Fibroblast of peridontal ligament (primary cell): ENCODE data around the gene MYBBP1A.
A peak's percentile ranks its signal among the peaks of the same experiment; 100 is the strongest.
"Not testable (repeated sequence)": the region's sequence is repeated elsewhere in the genome, so short reads cannot be mapped to it uniquely, and the experiment has no call there.

Experiments
- DNase-seq: peaks from one replicate; pipeline ENCODE4 v3.0.0-alpha.2; 2010; ENCODE audit errors: extremely low read depth

The MYBBP1A gene

GRCh38 chr17:4554997-4555799 is at the start of gene MYBBP1A:
TSS of gene MYBBP1A (minus strand) at chr17:4555384. CDS start at chr17:4555324, 60 bp downstream.
- peak; percentile 93 for DNase-seq

GRCh38 chr17:4604736-4605135 is 49.6 kb upstream of the MYBBP1A start:
- DNase-seq: not testable (repeated sequence)

DNA sequence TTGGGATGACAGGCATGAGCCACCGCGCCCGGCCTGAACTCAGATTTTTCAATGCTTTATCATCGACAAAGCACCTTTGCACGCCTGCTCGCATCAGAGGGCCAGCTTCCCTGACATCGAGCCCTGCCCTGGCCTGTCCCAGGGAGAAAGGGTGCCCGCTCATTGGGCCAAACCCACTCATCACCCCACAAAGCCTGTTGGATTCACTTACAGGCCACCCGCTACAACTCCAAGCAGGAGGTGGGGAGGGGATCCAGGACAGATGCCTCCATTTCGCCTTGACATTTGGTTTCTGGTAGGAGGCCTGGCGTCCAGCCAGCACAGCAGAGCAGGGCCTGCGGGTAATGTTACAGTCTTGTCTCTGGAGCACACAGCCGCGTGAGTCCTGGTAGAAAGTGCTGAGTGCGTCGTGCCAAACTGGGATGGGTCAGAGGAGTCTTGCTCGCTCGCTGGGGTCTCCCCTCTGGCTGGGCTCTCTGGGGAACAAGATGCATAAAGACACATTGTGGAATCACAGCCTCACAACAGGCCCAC is 49.0 kb upstream of the MYBBP1A start:
- DNase-seq: peak; percentile 79

DNA sequence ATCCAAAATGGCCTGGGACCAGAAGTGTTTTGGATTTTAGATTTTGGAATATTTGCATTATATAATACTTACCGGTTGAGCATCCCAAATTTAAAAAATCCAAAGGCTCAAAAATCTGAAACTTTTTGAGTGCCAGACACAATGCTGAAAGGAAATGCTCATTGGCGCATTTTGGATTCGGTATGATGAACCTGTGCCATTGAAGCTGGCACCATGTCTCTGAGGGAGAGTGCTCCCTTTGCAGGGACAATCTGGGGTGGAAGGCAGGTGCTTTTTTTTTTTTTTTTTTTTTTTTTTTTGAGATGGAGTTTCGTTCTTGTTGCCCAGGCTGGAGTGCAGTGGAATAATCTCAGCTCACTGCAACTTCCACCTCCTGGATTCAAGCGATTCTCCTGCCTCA is 46.9 kb upstream of the MYBBP1A start:
- no peak for DNase-seq

GRCh38 chr17:4601326-4601725 is 46.1 kb upstream of the MYBBP1A start:
- no peak for DNase-seq

DNA sequence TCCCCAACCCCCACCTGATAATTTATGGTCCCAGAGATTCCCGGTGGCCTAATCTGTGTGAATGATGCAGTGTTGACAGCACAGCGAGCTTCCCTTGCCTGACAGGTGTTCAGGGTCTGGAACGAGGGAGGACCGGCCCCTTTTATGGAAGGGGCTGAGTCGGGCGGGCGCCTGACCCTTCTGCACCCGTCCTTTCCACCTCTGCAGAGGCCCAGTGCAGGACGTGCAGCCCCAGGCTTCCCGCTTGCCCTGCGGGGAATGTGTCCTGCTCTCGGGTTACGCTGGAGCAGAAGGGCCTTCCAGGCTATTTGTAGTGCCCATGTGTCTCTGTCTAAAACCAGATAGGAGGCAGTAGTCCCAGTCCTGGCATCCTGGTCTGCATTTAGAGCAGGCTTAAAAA is 45.4 kb upstream of the MYBBP1A start:
- no peak for DNase-seq

DNA sequence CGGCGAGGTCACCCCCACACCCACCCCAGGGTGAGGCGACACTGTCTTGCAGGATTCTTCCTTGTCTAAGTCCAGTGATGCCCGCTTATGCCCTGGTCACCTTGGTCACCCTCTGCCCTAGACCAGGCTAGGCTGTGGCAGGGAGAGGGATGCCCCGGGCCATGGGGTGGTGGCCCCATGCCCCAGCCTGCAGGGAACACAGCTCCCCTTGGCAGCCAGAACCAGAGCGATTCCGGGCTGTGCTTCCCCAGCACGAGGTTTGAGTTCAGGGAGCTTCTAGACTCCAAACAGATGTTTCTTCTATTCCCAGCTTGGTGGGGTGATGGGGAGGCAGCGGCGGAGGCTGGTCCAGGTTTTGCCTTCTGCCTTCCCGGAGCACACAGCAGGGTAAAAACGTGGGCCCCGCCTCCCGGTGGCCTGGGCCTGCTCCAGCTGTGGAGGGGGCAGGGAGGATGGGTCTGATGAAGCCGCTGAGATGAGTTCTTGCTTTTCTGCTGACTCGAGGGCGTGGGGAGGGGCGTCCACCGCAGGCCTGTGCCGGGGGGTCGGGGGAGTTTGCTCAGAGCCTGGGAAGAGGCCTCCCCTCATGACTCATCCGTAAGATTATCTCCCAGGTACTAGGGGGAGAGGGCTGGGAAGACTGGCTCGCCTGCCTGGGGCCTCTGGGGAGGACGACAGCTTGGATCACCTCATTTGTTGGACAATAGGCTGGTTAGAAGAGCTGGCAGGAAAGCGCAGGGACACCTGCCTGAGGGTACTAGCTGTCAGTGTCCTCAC is 44.5 kb upstream of the MYBBP1A start:
- peak; percentile 42 for DNase-seq

DNA sequence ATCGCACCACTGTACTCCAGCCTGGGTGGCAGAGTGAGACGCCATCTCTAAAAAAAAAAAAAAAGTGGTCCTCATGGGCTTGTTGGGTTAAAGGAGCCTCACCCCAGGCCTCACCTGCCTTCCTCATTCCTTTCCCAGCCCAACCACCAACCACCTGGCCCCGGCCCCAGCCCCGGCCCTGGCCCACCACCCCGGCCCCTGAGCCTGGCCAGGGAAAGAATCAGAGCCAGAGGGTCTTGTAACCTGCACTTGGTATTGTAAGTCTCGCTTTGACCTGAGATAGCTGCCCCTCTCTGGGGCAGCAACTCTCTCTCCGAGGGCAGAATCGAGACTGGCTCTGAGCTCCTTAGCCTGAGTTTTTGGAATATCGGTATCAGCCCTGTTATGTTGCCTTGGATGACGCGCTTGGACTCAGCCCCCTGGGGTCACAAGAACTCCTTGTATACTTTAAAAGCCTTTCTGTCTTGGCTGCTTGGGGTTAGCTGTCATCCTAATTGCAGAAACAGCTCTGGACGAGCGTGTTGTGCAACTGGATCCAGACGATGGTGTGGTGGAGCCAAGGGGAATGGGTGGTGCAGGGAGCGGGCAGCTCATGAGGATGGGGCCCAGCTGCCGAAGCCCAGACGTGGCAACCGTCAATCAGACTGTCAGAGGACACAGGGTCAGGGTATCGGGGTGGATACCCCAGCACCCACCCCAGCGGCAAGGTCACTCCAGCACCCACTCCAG is 43.8 kb upstream of the MYBBP1A start:
- DNase-seq: peak; percentile 76

DNA sequence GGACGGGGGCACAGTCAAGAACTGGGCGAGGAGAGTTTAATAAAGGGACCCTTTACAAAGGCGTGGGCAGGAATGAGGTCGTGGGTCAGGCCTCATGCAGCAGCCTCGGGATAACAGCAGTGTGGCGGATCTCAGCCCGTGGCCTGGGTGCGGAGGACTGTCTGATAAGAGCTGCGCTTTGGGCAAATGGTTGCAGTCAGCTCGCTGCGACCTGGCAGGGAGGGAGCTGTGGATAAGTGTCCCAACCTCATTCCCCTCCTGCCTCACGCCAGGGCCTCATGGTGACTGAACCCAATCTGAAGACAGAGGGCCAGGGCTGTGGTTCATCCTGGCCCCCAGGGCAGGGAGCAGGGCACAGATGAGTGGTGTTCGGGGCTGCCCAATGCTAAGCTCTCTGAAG is 42.8 kb upstream of the MYBBP1A start:
- DNase-seq: no peak

DNA sequence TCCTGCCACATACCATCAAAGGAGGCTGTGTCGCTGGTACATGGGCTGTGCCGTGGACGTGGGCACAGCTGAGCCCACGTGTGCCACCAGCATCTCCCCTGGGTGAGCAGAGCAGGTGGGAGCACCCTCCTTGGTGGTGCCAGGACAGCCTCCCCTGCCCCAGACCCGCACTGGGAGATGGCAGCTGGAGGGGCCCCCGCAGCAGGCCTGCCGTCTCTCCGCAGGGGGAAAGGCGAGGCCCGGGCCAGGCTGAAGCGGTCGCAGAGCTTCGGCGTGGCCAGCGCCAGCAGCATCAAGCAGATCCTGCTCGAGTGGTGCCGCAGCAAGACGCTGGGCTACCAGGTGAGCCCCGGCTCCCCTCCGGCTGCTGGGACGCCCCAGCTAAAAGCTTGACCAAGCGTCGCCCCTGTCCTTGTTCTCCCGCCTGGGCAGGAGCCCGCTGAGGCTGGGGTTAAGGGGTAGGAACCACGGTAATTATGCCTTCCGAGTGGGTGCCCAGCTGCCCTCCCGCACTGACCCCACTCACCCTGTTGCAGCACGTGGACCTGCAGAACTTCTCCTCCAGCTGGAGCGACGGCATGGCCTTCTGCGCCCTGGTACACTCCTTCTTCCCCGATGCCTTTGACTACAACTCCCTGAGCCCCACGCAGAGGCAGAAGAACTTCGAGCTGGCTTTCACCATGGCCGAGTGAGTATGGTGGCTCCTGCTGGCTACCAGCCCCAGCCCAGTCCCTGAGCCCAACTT is 41.6 kb upstream of the MYBBP1A start:
- no peak for DNase-seq

GRCh38 chr17:4595685-4596342 is 40.6 kb upstream of the MYBBP1A start:
- not testable (repeated sequence) for DNase-seq

DNA sequence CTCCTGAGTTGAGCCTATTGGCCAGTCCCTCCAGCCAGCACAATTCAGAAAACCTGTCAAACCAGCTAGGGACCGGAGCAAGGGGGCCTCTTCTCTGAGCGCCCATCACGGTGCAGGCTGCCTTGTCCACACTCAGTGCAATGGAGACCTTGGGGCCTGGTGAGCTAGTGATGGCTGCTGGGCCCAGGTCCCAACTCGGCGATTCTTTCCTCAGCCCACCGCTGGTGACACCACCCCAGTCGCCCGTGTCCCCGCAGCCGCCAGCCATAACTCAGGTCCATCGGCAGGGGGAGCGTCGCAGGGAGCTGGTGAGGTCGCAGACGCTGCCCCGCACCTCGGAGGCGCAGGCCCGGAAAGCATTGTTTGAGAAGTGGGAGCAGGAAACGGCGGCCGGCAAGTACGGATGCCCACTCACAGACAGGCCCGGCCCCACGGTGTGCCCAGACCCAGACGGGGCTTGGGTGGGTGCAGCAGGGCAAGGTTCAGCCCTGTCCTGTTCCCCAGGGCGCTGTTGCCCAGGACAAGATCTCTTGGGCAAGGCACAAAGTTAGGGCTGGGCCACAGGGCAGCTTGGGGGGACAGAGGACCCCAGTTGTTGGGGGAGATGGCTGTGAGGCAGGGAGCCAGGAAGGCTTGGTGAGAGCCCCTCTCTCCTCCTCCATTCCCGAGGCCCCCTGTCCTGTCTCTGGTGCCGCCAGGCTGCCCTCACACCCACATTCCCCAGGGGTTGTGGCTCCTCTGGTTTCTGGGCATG is 39.9 kb upstream of the MYBBP1A start:
- no peak for DNase-seq

GRCh38 chr17:4594406-4594805 is 39.2 kb upstream of the MYBBP1A start:
- DNase-seq: no peak

DNA sequence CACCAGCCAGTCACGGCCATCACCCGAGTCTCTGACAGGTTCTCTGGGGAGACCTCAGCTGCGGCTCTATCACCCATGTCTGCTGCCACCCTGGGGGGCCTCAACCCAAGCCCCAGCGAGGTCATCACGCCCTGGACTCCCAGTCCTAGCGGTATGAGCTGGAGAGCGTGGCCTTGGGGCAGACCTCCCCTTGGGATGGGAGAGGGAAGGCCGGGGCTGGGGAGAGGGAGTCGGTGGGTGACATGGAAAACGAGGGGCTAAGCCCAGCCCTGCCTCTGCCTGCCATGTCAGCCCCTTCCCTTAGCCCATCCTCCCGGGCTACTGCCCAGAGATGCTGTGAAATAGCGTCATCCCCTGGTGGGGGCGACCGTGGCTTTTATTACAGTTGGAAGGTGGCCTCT is 37.8 kb upstream of the MYBBP1A start:
- no peak for DNase-seq

GRCh38 chr17:4592240-4593005 is 37.2 kb upstream of the MYBBP1A start:
- no peak for DNase-seq

- DNase-seq: peak; percentile 20
Measured at GRCh38 chr17:4591529-4591928, 36.3 kb upstream of the MYBBP1A start.

GRCh38 chr17:4590981-4591453 is 35.8 kb upstream of the MYBBP1A start:
- DNase-seq: no peak

GRCh38 chr17:4590042-4590441 is 34.9 kb upstream of the MYBBP1A start:
- DNase-seq: not testable (repeated sequence)
